Measurements from ENCODE around the gene ZFPM1.

DNA sequence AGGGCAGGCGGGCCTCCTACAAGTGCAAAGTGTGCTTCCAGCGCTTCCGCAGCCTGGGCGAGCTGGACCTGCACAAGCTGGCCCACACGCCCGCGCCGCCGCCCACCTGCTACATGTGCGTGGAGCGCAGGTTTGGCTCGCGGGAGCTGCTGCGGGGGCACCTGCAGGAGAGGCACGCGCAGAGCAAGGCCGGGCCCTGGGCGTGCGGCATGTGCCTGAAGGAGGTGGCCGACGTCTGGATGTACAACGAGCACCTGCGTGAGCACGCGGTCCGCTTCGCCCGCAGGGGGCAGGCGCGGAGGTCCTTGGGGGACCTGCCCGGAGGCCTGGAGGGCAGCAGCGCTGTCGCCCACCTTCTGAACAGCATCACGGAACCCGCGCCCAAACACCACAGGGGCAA lies 16.3 kb upstream of the ZFPM1 start:
- TF ChIP-seq, protein P1, sequence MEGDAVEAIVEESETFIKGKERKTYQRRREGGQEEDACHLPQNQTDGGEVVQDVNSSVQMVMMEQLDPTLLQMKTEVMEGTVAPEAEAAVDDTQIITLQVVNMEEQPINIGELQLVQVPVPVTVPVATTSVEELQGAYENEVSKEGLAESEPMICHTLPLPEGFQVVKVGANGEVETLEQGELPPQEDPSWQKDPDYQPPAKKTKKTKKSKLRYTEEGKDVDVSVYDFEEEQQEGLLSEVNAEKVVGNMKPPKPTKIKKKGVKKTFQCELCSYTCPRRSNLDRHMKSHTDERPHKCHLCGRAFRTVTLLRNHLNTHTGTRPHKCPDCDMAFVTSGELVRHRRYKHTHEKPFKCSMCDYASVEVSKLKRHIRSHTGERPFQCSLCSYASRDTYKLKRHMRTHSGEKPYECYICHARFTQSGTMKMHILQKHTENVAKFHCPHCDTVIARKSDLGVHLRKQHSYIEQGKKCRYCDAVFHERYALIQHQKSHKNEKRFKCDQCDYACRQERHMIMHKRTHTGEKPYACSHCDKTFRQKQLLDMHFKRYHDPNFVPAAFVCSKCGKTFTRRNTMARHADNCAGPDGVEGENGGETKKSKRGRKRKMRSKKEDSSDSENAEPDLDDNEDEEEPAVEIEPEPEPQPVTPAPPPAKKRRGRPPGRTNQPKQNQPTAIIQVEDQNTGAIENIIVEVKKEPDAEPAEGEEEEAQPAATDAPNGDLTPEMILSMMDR (IDR thresholded peaks at IDR 0.05) = no peak
- no peak for TF ChIP-seq POLR2A (IDR thresholded peaks at IDR 0.05)
